ENCODE measurements around the gene STK33. TPM values are rescaled to one million over a fixed set of nuclear protein-coding genes. Genes with fewer than 3 reads are reported as not detected.

STK33 gene
- total RNA-seq, 3 donors from 2014 or later = 0.33 to 2.4 (median 1.2) TPM

- no peak overlapping the region for H3K27ac ChIP-seq
- intact Hi-C loops (cut with DNase I; ENCODE audit: low total_unique reads) = no loop called here
- no peaks in the 10 kb centered on the region for H3K27me3 ChIP-seq
- no peaks in the 10 kb centered on the region for H3K36me3 ChIP-seq
- DNase-seq (ENCODE audit: low spot score in 2 of 2) = no peak
- no peak overlapping the region for H3K4me3 ChIP-seq
- no peaks in the 10 kb centered on the region for H3K9me3 ChIP-seq
- no peak for TF ChIP-seq POLR2A (IDR thresholded peaks at IDR 0.05)
- TF ChIP-seq POLR2AphosphoS5 (IDR thresholded peaks at IDR 0.05) = no peak
- TF ChIP-seq CTCF (IDR thresholded peaks at IDR 0.05) = no peak
- H3K4me1 ChIP-seq = no peaks in the 10 kb centered on the region
These were observed 241.7 kb downstream of the STK33 start for GRCh38 chr11:8352103-8352875.

- no peak overlapping the region for H3K27ac ChIP-seq
- H3K27me3 ChIP-seq = no peaks in the 10 kb centered on the region
- TF ChIP-seq CTCF (IDR thresholded peaks at IDR 0.05) (no peak), POLR2A (IDR thresholded peaks at IDR 0.05) (no peak), POLR2AphosphoS5 (IDR thresholded peaks at IDR 0.05) (no peak)
- no peak overlapping the region for H3K4me3 ChIP-seq
- no peak for DNase-seq (ENCODE audit: low spot score in 2 of 2)
- intact Hi-C loops (cut with DNase I; ENCODE audit: low total_unique reads) = no loop called here
- no peaks in the 10 kb centered on the region for H3K4me1 ChIP-seq
- H3K36me3 ChIP-seq = no peaks in the 10 kb centered on the region
- H3K9me3 ChIP-seq = no peaks in the 10 kb centered on the region
These were observed 242.8 kb downstream of the STK33 start for GRCh38 chr11:8351223-8351622.

DNA sequence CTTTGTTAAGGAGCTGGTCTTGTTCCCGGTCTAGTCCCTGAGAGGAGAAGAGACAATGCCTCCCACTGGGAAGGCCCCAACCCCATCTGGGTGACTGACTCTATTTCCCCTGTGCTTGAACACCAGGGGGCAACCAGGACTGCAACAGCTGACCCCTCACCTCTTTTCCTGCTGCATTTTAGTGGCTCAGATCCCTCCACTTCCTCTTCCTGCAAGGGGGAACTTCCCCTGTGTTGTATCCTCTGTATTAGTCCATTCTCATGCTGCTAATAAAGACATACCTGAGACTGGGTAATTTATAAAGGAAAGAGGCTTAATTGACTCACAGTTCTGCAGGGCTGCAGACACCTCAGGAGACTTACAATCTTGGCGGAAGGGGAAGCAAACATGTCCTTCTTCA lies 246.1 kb downstream of the STK33 start:
- intact Hi-C loops (cut with DNase I; ENCODE audit: low total_unique reads) = no loop called here

GRCh38 chr11:8346157-8346755 lies 247.8 kb downstream of the STK33 start:
- Histone ChIP-seq H3K4me3 (no peak overlapping the region), H3K27ac (no peak overlapping the region), H3K4me1 (no peaks in the 10 kb centered on the region), H3K36me3 (no peaks in the 10 kb centered on the region), H3K27me3 (no peaks in the 10 kb centered on the region), H3K9me3 (no peaks in the 10 kb centered on the region)
- DNase-seq (ENCODE audit: low spot score in 2 of 2) = no peak
- intact Hi-C loops (cut with DNase I; ENCODE audit: low total_unique reads) = no loop called here
- no peak for TF ChIP-seq POLR2A (IDR thresholded peaks at IDR 0.05)
- no peak for TF ChIP-seq POLR2AphosphoS5 (IDR thresholded peaks at IDR 0.05)
- TF ChIP-seq CTCF (IDR thresholded peaks at IDR 0.05) = no peak

More for the DNA sequence above, 246.1 kb downstream of the STK33 start:
- Histone ChIP-seq H3K27me3 (no peaks in the 10 kb centered on the region), H3K36me3 (no peaks in the 10 kb centered on the region), H3K9me3 (no peaks in the 10 kb centered on the region), H3K27ac (no peak overlapping the region), H3K4me3 (no peak overlapping the region), H3K4me1 (no peaks in the 10 kb centered on the region)
- no peak for DNase-seq (ENCODE audit: low spot score in 2 of 2)
- TF ChIP-seq POLR2AphosphoS5 (IDR thresholded peaks at IDR 0.05) (no peak), POLR2A (IDR thresholded peaks at IDR 0.05) (no peak), CTCF (IDR thresholded peaks at IDR 0.05) (no peak)

- intact Hi-C loops (cut with DNase I; ENCODE audit: low total_unique reads) = no loop called here
- H3K4me1 ChIP-seq = no peaks in the 10 kb centered on the region
- H3K9me3 ChIP-seq = no peaks in the 10 kb centered on the region
- no peaks in the 10 kb centered on the region for H3K36me3 ChIP-seq
- DNase-seq (ENCODE audit: low spot score in 2 of 2) = no peak
- no peaks in the 10 kb centered on the region for H3K27me3 ChIP-seq
- TF ChIP-seq POLR2A (IDR thresholded peaks at IDR 0.05) (no peak), POLR2AphosphoS5 (IDR thresholded peaks at IDR 0.05) (no peak), CTCF (IDR thresholded peaks at IDR 0.05) (no peak)
- no peak overlapping the region for H3K4me3 ChIP-seq
- H3K27ac ChIP-seq = no peak overlapping the region
These were observed 248.8 kb downstream of the STK33 start for GRCh38 chr11:8345179-8345578.
